T-helper 1 cell treated with Interleukin-12 subunit alpha and Interleukin-12 subunit beta and Interleukin-4 antibody, amounts not matched to agents 30 μg/mL and 1 μg/mL, for 36 hours (primary cell): ENCODE results near the gene TMEM14B.
"Not testable (repeated sequence)": the region's sequence is repeated elsewhere in the genome, so short reads cannot be mapped to it uniquely, and the experiment has no call there.

Experiments
- H3K27ac Mint-ChIP-seq: one replicate; pipeline ENCODE4 v1.8.0; 2021; ENCODE audit warnings: mild to moderate bottlenecking, mixed read lengths
- H3K27me3 Mint-ChIP-seq: one replicate; pipeline ENCODE4 v1.8.0; 2021; ENCODE audit warnings: low read depth, mixed read lengths
- H3K36me3 Mint-ChIP-seq: one replicate; pipeline ENCODE4 v1.8.0; 2021; ENCODE audit warnings: low read depth, mixed read lengths
- H3K4me1 Mint-ChIP-seq: one replicate; pipeline ENCODE4 v1.8.0; 2021; ENCODE audit warnings: low read depth, mixed read lengths
- H3K4me3 Mint-ChIP-seq: one replicate; pipeline ENCODE4 v1.8.0; 2021; ENCODE audit warnings: mild to moderate bottlenecking, moderate library complexity, mixed read lengths
- H3K9me3 Mint-ChIP-seq: one replicate; pipeline ENCODE4 v1.8.0; 2021; ENCODE audit warnings: mixed read lengths

Gene TMEM14B

DNA sequence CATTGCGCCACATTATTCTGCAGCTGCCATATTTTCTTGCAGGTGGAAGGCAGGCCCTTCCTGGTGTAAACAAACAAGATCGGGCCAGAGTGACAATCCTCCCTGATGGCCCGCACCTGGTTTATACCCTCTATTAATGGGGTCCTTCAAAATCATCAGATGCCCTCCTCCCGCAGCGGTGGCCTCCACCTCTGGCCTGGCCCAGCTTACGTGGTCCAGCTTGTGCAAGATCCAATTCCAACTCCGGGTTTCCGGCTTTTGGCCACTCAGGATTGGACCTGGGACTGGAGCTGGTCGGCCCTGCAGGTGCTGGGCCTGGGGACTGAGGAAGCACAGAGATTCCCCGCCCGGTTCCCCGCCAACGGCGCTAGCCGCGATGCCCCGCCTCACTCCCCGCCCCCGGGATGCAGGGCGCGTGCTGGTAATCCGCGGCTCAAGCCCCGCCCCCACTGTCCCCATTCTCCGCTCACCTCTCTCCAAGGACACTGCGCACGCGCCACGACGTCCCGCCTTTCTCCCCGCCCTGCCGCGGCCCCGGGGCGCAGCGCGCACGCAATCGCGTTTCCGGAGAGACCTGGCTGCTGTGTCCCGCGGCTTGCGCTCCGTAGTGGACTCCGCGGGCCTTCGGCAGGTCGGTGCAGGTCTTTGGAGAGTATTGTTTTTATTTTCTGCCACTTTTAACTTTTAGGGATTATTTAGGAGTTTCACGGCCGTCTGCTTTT is at the start of gene TMEM14B:
TSS of gene TMEM14B (plus strand) at position 555 of the 722 bp plus-strand sequence. CDS start 1,441 bp downstream, outside the sequence.
- Mint-ChIP-seq H3K9me3 (no peaks in the 10 kb centered on the region), H3K4me1 (peaks cover 27% of the 10 kb centered on the region), H3K27ac (peak within 1 kb of the TSS; percentile 94), H3K27me3 (no peaks in the 10 kb centered on the region), H3K36me3 (peaks cover 21% of the 10 kb centered on the region), H3K4me3 (peak within 1 kb of the TSS; percentile 82)

DNA sequence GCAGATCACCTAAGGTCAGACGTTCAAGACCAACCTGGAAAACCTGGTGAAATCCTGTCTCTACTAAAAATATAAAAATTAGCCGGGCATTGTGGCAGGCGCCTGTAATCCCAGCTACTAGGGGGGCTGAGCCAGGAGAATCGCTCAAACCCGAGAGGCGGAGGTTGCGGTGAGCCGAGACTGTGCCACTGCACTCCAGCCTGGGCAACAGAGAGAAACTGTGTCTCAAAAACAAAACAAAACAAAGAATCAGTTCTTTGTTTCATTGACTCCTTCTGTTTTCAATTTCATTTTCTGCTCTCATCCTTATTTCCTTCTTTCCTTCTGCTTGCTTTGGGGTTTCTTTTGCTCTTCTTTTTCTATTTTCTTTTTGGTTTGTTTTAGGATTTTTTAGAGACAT is 33.6 kb upstream of the TMEM14B start:
- Mint-ChIP-seq H3K27me3 (no peaks in the 10 kb centered on the region), H3K9me3 (peaks cover 7% of the 10 kb centered on the region), H3K4me1 (peaks cover 7% of the 10 kb centered on the region), H3K36me3 (peaks cover 17% of the 10 kb centered on the region), H3K4me3 (no peak overlapping the region), H3K27ac (peak overlapping the region; percentile 73)

DNA sequence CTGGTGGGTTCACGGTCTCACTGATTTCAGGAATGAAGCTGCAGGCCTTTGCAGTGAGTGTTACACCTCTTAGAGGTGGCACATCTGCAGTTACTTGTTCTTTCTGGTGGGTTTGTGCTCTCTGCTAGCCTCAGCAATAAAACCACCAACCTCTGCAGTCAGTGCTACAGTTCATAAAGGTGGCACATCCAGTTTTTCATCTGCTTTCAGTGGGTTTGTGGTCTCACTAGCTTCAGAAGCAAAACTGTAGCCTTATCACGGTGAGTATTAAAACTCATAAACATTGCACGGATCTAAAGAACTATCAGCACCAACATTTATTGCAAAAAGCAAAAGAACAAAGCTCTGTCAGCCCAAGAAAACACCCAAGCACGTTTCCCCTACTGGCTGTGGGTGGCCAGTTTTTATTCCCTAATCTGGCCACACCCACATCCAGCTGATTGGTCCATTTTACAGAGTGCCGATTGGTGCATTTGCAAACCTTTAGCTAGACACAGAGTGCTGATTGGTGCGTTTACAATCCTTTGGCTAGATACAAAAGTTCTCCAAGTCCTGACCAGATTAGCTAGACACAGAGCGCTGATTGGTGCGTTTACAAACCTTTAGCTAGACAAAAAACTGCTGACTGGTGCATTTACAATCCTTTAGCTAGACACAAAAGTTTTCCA is 28.2 kb upstream of the TMEM14B start:
- Mint-ChIP-seq H3K4me3 (peak overlapping the region; percentile 80), H3K27ac (peak overlapping the region; percentile 89), H3K4me1 (peaks cover 40% of the 10 kb centered on the region), H3K9me3 (peaks cover 14% of the 10 kb centered on the region), H3K36me3 (peaks cover 11% of the 10 kb centered on the region), H3K27me3 (no peaks in the 10 kb centered on the region)

DNA sequence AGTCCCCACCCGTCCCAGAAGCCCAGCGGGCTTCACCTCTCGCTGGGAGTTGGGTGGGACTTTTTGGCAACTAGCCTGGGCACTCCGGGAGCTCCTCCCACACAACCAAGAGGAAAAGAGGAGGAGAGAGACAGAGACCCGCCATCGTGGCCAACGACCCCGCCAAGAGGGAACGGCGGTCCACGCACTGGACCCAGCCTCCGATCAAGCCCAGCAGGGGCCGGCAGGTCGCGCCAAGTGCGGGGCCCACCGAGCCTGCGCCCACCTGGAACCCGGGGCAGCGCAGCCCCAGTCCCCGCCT is 27.7 kb upstream of the TMEM14B start:
- peak overlapping the region; percentile 89 for H3K27ac Mint-ChIP-seq
- H3K9me3 Mint-ChIP-seq: peaks cover 14% of the 10 kb centered on the region
- peaks cover 43% of the 10 kb centered on the region for H3K4me1 Mint-ChIP-seq
- H3K4me3 Mint-ChIP-seq: peak overlapping the region; percentile 80
- H3K27me3 Mint-ChIP-seq: no peaks in the 10 kb centered on the region
- peaks cover 11% of the 10 kb centered on the region for H3K36me3 Mint-ChIP-seq

DNA sequence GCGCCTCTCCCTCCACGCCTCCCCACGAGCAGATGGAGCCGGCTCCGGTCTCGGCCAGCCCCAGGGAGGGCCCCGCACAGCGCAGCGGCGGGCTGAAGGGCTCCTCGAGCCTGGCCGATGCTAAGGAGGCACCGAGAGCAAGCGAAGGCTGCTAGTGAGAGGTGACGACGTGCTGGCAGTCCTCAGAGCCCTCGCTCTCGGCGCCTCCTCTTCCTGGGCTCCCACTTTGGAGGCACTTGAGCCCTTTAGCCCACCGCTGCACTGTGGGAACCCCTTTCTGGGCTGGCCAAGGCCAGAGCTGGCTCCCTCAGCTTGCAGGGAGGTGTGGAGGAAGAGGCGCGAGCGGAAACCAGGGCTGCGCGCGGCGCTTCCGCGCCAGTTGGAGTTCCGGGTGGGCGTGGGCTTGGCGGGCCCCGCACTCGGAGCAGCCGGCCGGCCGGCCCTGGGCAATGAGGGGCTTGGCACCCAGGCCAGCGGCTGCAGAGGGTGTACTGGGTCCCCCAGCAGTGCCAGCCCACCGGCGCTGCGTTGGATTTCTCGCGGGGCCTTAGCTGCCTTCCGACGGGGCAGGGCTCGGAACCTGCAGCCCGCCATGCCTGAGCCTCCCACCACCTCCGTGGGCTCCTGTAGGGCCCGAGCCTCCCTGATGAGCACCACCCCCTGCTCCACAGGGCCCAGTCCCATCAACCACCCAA is 27.2 kb upstream of the TMEM14B start:
- Mint-ChIP-seq H3K4me3 (peak overlapping the region; percentile 95), H3K27ac (peak overlapping the region; percentile 95), H3K9me3 (peaks cover 14% of the 10 kb centered on the region), H3K36me3 (peaks cover 12% of the 10 kb centered on the region), H3K4me1 (peaks cover 45% of the 10 kb centered on the region), H3K27me3 (no peaks in the 10 kb centered on the region)

DNA sequence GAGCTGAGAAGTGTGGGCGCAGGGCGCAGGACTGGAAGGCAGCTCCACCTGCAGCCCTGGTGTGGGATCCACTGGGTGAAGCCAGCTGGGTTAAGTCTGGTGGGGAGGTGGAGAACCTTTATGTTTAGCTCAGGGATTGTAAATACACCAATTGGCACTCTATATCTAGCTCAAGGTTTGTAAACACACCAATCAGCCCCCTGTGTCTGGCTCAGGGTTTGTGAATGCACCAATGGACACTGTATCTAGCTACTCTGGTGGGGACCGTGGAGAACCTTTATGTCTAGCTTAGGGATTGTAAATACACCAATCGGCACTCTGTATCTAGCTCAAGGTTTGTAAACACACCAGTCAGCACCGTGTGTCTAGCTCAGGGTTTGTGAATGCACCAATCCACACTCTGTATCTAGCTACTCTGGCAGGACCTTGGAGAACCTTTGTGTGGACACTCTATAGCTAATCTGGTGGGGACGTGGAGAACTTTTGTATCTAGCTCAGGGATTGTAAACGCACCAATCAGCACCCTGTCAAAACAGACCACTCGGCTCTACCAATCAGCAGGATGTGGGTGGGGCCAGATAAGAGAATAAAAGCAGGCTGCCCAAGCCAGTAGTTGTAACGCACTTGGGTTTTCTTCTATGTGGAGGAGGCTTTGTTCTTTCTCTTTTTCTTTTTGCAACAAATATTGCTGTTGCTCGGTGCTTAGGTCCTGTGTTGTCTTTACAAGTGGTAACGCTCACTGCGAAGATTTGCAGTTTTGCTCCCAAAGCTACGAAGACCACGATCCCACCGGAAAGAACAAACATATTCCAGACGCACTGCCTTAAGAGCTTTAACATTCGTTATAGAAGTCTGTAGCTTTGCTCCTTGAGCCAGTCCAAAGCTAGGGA is 26.4 kb upstream of the TMEM14B start:
- peak overlapping the region; percentile 95 for H3K4me3 Mint-ChIP-seq
- peaks cover 15% of the 10 kb centered on the region for H3K36me3 Mint-ChIP-seq
- H3K27ac Mint-ChIP-seq: peak overlapping the region; percentile 95
- H3K4me1 Mint-ChIP-seq: peaks cover 49% of the 10 kb centered on the region
- not testable (repeated sequence) for H3K27me3 Mint-ChIP-seq
- H3K9me3 Mint-ChIP-seq: peaks cover 14% of the 10 kb centered on the region

DNA sequence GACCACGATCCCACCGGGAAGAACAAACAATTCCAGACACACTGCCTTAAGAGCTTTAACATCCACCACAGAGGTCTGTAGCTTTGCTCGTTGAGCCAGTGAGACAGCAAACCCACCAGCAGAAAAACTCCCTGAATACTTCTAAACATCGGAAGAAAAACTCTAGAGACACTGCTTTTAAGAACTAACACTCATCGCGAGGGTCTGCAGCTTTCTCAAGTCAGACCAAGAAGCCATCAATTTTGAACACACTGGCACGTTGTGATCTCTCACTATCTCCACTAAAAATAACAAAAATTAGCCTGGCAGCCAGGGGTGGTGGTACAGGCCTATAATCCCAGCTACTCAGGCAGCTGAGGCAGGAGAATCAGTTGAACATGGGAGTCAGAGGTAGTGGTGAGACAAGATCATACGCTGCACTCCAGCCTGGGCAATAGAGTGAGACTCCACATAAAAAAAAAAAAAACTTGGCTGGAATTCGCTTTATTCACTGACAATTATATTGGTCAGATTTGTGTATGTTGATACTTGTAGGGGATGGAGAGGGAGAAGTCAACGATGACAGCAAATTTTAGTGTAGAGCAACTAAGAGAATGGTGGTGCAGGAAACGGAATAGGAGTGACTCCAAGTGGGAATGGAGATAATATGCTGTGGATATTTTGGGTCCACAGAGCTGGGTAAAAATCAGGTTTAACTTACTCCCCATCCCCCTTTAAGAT is 25.6 kb upstream of the TMEM14B start:
- Mint-ChIP-seq H3K27ac (peak overlapping the region; percentile 95), H3K9me3 (peaks cover 14% of the 10 kb centered on the region), H3K4me1 (peaks cover 49% of the 10 kb centered on the region), H3K36me3 (peaks cover 15% of the 10 kb centered on the region), H3K27me3 (no peaks in the 10 kb centered on the region), H3K4me3 (peak overlapping the region; percentile 95)

DNA sequence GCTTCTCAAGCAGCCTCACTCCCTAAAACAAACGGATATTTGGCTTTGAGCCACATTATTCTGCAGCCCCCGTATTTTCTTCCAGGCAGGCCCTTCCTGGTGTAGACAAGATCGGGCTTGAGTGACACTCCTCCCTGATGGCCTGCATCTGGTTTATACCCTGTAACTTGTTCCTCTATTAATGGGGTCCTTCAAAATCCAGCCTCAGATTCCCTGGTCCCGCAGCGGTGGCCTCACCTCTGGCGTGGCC is 25.1 kb upstream of the TMEM14B start:
- Mint-ChIP-seq H3K4me3 (peak overlapping the region; percentile 95), H3K27ac (peak overlapping the region; percentile 95), H3K27me3 (no peaks in the 10 kb centered on the region), H3K36me3 (peaks cover 13% of the 10 kb centered on the region), H3K4me1 (peaks cover 49% of the 10 kb centered on the region), H3K9me3 (peaks cover 14% of the 10 kb centered on the region)

DNA sequence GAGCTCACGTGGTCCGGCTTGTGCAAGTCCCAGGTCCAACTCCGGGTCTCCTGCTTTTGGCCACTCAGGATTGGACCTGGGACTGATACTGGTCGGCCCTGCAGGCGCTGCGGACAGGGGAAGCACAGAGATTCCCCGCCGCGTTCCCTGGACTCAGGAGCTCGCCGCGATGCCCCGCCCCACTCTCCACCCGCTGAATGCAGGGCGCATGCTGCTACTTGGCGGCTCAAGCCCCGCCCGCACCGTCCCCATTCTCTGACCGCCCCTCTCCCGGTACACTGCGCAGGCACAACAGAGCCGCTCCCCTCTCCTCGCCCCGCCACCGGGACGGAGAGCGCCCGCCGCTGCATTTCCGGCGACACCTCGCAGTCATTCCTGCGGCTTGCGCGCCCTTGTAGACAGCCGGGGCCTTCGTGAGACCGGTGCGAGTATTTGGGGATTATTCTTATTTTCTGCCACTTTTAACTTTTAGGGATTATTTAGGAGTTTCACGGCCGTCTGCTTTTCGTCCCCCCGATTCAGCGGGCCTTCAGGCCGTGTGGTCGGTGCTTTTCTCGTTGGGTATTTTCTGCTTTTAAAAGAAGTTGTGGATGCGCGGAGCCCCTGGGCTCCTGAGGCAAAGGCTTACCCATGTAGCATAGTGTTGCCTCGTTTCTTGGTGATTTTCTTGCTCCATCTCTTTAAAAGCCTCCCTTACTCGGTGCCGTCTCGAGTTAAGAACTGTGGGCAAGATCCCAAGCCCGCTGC is 24.6 kb upstream of the TMEM14B start, which contains the start of gene TMEM14C:
TSS of gene TMEM14C (plus strand) at position 251 of the 747 bp plus-strand sequence. CDS start 1,544 bp downstream, outside the sequence.
- peak within 1 kb of the TSS; percentile 95 for H3K4me3 Mint-ChIP-seq
- peak within 1 kb of the TSS; percentile 95 for H3K27ac Mint-ChIP-seq
- H3K4me1 Mint-ChIP-seq: peaks cover 49% of the 10 kb centered on the region
- peaks cover 14% of the 10 kb centered on the region for H3K9me3 Mint-ChIP-seq
- H3K27me3 Mint-ChIP-seq: no peaks in the 10 kb centered on the region
- H3K36me3 Mint-ChIP-seq: peaks cover 15% of the 10 kb centered on the region

DNA sequence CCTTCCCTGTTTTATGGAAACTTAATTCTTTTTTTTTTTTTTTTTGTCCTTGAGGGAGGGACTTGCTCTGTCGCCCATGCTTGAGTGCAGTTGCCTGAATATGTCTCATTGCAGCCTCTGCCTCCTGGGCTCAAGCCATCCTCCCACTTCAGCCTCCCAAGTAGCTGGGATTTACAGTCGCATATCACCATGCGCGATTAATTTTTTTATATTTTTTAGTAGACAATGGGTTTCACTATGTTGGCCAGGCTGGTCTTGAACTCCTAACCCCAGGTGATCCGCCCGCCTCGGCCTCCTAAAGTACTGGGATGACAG is 24.1 kb upstream of the TMEM14B start:
- no peaks in the 10 kb centered on the region for H3K27me3 Mint-ChIP-seq
- H3K9me3 Mint-ChIP-seq: peaks cover 10% of the 10 kb centered on the region
- peaks cover 15% of the 10 kb centered on the region for H3K36me3 Mint-ChIP-seq
- H3K27ac Mint-ChIP-seq: peak overlapping the region; percentile 95
- peak overlapping the region; percentile 95 for H3K4me3 Mint-ChIP-seq
- H3K4me1 Mint-ChIP-seq: peaks cover 46% of the 10 kb centered on the region

DNA sequence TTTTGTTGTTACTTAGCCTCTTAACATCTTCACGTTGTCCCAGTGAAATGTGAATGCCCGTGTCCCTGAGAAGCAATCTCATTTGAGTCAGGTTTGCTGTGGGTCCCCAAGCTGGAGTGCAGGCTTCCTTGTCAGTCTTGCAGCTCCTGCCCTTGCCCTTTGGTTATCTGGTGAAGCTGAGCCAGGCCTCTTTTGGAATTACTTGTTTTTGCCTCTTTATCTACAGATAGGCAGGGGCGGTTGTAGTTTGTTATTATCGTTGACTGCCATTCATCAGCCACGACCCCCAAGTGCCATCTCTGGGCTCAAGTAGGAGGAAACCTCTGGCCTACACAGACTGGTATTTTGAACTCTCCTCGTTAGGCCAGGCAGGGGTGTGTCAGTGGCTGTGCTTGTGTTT is 22.6 kb upstream of the TMEM14B start:
- H3K27ac Mint-ChIP-seq: no peak overlapping the region
- H3K4me3 Mint-ChIP-seq: no peak overlapping the region
- H3K27me3 Mint-ChIP-seq: no peaks in the 10 kb centered on the region
- H3K9me3 Mint-ChIP-seq: no peaks in the 10 kb centered on the region
- H3K36me3 Mint-ChIP-seq: peaks cover 12% of the 10 kb centered on the region
- H3K4me1 Mint-ChIP-seq: peaks cover 37% of the 10 kb centered on the region

DNA sequence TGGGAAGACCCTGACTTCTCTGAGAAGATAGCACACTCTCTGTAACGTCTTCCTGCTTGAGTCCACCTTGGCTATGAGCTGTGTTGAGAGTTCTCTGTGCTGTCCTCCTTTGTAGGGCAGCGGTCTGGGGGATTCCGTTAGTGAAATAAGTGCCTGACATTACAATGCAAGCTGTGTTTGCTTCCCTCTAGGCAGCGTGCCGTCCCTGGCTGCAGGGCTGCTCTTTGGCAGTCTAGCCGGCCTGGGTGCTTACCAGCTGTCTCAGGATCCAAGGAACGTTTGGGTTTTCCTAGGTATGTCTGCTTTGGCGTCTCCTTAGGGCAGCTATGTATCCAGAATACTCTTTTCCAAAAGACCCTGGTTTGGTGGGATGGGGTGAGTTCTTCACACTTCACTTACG is 21.9 kb upstream of the TMEM14B start:
- no peaks in the 10 kb centered on the region for H3K9me3 Mint-ChIP-seq
- H3K4me3 Mint-ChIP-seq: peak overlapping the region; percentile 43
- H3K4me1 Mint-ChIP-seq: peaks cover 37% of the 10 kb centered on the region
- H3K27ac Mint-ChIP-seq: no peak overlapping the region
- H3K27me3 Mint-ChIP-seq: no peaks in the 10 kb centered on the region
- H3K36me3 Mint-ChIP-seq: peaks cover 18% of the 10 kb centered on the region

DNA sequence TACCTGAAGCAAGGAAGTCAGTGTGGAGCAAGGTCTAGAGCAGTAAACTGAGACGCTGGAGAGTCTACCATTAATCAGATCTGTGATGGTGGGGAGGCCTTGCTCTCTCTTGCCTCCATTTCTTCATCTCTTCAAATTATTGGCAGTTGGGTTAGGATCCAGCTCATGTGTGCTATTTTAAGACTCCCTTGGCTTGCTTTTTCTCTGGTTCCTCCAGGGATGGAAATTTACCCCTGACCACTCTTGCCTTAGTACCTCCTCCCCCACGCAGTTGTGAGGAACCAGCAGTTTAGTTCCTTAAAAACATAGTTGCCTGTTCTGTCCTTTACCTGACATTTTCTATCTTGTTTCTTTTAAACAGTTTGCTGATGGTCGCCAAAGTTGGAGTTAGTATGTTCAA is 17.4 kb upstream of the TMEM14B start:
- no peaks in the 10 kb centered on the region for H3K9me3 Mint-ChIP-seq
- peaks cover 5% of the 10 kb centered on the region for H3K4me1 Mint-ChIP-seq
- H3K36me3 Mint-ChIP-seq: peaks cover 30% of the 10 kb centered on the region
- H3K4me3 Mint-ChIP-seq: no peak overlapping the region
- no peaks in the 10 kb centered on the region for H3K27me3 Mint-ChIP-seq
- H3K27ac Mint-ChIP-seq: no peak overlapping the region
